GM19025 (cell line): ENCODE measurements around the gene ACADM.
"Not testable (repeated sequence)": the region's sequence is repeated elsewhere in the genome, so short reads cannot be mapped to it uniquely, and the experiment has no call there.

Experiments
- ATAC-seq: cut with Tn5 transposase; IDR thresholded peaks from one replicate; pipeline ENCODE4 v1.9.1; 2021; ENCODE audit warnings: mild to moderate bottlenecking, low read depth, moderate library complexity; ENCODE audit not compliant: unreplicated experiment

Gene ACADM

DNA sequence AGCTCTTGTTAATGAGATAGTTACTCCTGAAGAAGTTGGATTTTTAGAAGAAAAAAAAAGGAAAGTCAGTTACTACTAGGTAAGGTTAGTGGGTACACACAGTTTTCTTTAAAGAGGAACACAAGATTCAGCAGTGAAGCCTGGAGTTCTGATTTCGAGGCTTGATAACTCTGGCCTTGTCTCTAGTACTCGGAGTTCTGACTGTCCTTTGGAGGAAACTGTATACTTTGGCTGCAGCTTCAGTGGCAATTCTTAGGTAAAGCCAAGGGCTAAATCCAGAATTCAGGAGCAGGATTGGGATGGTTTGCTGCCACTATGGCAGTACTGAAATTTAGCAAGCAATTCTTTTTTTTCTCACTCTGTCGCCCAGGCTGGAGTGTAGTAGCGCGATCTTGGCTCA, 9.2 kb downstream of the ACADM start:
- ATAC-seq = no peak

DNA sequence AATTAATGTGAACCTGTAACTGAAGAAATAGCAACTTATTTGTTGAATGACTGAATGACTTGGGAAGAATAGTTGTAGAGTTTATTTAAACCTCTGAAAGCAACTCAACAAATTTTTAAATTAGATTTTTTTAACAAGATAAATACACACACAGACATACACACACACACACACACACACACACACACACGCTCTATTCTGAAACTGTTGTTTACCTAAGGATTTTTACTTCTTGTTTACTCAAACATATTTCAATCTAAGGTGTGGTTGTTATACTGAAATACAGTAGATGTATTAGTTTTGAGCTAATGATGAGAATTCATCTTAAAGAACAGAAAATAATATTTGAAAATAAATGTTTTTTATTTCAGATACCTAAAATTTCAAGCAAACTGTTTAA, 11.5 kb downstream of the ACADM start:
- no peak for ATAC-seq

DNA sequence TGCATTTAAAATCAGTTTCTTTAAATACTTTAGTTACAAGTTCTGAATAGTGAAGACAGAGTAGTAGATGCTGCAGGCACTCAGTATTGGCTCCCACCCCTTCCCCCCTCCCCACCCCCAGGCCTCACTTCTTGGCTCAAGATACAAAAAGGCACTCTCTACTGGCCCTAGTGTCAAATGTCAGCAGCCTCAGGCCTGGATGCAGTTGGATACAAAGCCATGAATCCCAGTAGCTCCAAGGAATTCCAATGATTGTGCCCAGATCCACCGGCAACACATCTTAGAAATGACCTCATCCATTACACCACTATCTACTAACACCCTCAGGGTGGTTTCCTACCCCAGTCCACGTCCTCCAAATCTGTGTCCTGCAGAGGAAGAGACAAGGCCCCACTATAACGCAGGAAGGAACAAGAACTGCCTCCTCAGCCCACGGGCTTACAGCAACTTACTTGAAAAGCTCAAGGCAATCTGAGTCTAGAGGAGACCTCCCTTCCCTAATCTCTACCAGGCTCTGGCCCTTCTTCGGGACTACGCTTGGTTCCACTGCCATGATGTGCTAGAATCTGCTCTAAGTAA, 17.6 kb downstream of the ACADM start:
- ATAC-seq = no peak

DNA sequence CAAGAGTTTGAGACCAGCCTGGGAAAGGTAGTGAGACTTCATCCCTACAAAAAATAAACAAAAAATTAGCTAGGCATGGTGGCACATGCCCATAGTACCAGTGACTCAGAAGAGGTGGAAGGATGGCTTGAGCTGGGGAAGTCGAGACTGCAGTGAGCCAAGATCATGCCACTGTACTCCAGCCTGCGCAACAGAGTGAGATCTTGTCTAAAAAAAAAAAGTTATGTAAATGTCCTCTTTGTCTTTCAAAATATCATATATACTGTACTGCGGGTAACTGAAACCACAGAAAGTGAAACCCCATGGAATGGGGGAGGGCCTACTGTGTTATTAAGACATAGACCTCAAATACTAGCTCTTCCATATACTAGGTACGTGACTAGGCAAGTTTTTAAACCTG, 20.8 kb downstream of the ACADM start:
- ATAC-seq = peak; percentile 60

- ATAC-seq = not testable (repeated sequence)
These were observed 32.7 kb downstream of the ACADM start for GRCh38 chr1:75757210-75757609.

GRCh38 chr1:75758543-75758942, 34.0 kb downstream of the ACADM start:
- not testable (repeated sequence) for ATAC-seq

DNA sequence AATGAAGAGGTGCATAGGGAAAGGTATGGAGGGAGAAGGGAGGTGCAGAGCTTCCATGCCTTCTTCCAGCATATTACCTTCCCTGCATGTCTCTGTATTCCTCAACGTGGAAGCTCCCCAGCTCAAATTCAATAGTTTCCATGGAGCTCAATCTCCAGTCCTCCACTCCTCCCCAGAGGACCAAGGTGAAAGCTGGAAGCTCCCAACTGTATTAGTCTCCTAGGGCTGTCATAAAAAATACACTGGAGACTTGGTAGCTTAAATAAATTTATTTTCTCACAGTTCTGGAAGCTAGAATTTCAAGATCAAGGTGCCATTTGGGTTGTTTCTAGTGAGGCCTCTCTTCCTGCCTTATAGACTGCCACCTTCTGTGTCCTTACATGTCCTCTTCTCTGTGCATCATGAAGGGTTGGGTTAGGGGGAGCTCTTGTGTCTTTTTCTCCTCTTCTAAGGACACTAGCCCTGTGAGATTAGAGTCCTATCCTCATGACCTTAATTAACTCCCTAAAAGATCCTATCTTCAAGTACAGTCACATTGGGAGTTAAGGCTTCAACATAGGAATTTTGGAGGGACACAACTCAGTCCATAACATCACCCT, 39.6 kb downstream of the ACADM start:
- ATAC-seq = no peak

- ATAC-seq = no peak
These were observed 41.3 kb downstream of the ACADM start for GRCh38 chr1:75765697-75766355.

DNA sequence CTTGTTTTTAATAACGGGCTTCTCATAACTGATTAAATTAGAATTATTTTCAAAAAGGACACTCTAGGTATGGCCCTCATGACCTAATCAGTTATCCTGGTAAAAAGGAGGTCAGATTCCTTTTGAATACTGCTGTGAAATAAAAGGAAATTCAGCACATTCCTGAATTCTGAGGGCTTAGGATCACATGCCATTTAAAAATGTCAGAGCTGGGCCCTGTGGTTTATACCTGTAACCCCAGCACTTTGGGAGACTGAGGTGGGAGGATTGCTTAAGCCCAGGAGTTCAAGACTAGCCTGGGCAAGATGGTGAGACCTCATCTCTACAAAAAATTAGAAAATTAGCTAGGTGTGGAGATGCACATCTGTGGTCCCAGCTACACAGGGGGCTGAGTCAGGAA, 43.5 kb downstream of the ACADM start:
- no peak for ATAC-seq

GRCh38 chr1:75770761-75771160, 46.3 kb downstream of the ACADM start:
- no peak for ATAC-seq

DNA sequence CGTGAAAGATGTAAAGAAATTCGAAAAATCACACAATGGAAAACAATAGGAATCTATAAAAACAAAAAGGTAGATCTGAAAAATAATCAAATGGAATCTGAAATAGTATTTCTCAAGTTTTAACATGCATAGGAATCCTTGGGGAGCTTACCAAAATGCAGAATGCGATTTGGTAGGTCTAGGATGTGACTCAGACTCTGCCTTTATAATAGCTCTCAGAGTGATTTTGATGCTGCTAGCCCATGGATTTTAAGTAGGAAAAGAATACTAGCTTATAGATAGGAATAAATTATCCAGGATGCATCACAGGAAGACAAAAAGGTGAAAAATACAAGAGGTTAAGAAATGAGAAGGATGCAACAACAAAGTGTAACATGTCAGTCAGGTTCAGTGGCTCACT, 47.5 kb downstream of the ACADM start:
- ATAC-seq = no peak

DNA sequence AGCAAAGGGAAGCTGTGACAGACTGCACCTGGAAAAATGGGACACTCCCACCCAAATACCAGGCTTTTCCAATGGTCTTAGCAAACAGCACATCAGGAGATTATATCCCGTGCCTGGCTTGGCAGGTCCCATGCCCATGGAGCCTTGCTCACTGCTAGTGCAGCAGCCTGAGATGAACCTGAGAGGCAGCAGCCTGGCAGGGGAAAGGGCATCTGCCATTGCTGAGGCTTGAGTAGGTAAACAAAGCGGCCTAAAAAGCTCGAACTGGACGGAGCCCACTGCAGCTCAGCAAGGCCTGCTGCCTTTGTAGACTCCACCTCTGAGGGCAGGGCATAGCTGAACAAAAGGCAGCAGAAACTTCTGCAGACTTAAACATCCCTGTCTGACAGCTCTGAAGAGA, 53.3 kb downstream of the ACADM start:
- ATAC-seq = not testable (repeated sequence)

GRCh38 chr1:75778694-75779093, 54.2 kb downstream of the ACADM start:
- not testable (repeated sequence) for ATAC-seq

- ATAC-seq = not testable (repeated sequence)
These were observed 55.7 kb downstream of the ACADM start for GRCh38 chr1:75780183-75780582.

DNA sequence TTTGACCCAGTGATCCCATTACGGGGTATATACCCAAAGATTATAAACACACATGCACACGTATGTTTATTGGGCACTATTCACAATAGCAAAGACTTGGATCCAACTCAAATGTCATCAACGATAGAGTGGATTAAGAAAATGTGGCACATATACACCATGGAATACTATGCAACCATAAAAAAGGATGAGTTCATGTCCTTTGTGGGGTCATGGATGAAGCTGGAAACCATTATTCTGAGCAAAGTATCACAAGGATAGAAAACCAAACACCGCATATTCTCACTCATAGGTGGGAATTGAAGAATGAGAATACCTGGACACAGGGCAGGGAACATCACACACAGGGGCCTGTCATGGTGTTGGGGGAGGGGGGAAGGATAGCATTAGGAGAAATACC, 59.4 kb downstream of the ACADM start:
- not testable (repeated sequence) for ATAC-seq

DNA sequence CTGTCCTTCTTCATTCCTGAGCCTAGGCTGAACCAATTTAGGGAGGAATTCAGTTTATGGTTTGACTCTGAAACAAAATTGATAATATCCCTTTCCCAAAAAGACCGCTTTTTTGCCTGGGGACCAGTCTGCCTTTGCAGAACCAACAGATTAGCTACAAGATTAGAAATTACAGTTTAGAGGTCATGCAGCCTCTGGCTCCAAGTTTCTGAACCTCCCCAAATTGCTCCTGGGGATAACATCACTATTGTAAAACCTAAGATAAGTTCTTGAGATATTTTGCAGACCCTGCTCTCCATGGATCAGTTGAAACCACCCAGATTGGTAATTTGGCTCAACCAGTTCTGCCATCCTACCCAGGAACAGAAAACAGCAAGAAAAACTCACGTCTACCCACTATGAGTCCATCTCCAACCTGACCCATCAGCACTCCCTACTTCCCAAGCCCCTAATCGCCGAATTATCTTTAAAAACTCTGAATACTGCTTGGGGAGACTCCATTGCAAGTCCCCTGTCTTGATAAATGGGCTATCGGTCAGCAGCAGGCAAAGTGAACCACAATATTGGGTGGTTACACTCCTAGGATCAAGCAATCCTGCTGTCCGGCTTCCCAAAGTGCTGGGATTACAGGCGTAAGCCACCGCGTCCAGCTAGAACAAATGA, 60.9 kb downstream of the ACADM start:
- ATAC-seq = peak; percentile 16

DNA sequence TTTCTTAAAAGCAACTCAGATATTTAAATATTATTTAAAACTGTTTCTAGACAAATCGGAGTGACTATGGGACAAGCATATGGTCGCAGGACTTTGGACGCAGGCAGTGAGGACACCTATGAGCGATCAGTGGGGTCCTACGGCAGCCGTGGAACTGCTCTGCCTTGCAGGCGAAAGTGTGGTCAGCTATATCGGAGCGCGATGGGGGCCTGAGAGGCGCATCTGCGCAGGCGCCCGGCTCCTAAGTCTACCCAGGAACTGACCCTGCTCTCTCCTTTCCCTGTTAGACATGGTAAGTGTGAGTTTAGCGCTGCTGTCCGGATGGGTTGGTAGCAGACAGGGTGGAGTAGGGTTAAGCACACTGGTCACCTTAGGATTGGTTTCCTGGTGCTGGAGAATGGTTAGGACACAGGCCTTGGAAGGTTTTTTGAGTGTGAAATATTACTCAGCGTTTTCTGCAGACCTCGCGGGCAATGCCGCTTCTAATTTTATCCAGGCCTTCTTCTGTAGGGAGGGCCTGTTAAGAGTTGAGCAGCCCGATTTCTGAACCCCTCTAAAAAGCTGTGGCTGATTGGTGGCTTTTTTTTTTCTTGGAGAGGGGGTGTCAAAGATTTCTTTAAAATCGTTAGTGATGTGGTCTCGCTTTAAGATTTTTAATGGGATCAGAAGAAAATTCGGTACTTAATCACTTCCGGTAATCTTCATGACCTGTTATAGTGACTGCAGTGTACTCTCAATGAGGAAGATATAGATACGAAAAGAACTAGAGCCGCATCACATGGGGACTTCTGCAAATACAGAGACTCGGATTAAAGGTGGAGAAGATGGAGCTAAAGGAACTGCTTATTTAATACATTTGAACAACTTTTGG, 61.7 kb downstream of the ACADM start, which contains the start of gene RABGGTB:
Gene RABGGTB (plus strand): TSS at position 274 of the 871 bp plus-strand sequence. CDS start 16 bp downstream, at position 290.
- peak; percentile 63 for ATAC-seq

DNA sequence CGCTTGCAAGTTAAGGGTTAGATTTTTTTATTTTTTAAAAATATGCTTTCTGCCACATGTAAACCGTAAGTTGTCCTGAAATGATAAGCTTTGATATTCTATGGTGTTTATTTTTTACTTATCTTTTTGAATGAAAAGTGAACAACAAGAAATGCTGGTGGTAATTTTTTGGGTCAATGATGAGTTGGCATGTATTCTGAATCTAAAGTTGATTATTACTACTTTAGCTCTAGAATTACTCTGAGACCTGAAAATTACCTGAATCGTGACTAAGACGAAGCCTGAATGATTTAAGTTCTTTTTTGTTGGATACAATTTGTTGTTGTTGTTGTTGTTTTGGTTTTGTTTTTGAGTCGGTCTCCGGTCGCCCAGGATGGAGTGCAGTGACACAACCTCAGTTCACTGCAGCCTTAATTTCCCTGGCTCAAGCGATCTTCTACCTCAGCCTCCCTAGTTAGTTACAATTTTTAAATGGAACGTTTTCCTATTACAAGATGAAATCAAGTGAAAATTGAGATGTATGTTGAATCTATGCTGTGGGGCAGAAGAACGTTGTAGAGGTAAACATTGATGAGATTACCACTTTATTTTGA, 62.5 kb downstream of the ACADM start:
- no peak for ATAC-seq

- no peak for ATAC-seq
These were observed 63.0 kb downstream of the ACADM start for GRCh38 chr1:75787524-75787923.

- no peak for ATAC-seq
These were observed 65.5 kb downstream of the ACADM start for GRCh38 chr1:75789988-75790387.
